ENCODE measurements around the gene PABPC1L. TPM values are rescaled to one million over a fixed set of nuclear protein-coding genes. Genes with fewer than 3 reads are reported as not detected.

PABPC1L gene
- total RNA-seq, 1 experiment from 2014 or later = 83.5 TPM

- Histone ChIP-seq H3K23me2 (ENCODE audit: insufficient read length, low read depth, low read length, poor library complexity, severe bottlenecking) (peaks cover 12% of the 10 kb centered on the region), H3K4me1 (ENCODE audit: insufficient read depth, low read length) (peaks cover 8% of the 10 kb centered on the region; the same call in 1 of the 2 replicates), H2BK12ac (ENCODE audit: insufficient read length, low read depth, low read length) (no peak overlapping the region), H2BK5ac (ENCODE audit: insufficient read length, low read length) (no peak overlapping the region), H4K91ac (ENCODE audit: insufficient read length, low read depth, low read length) (no peak overlapping the region), H2BK120ac (ENCODE audit: low read depth, low read length, poor library complexity, severe bottlenecking) (no peak overlapping the region), H2AFZ (ENCODE audit: low read length) (no peak overlapping the region), H2BK15ac (ENCODE audit: low read depth, low read length) (no peak overlapping the region), H2BK20ac (ENCODE audit: low read depth, low read length, poor library complexity, severe bottlenecking) (no peak overlapping the region), H3K79me1 (ENCODE audit: insufficient read depth, low read depth, low read length, poor library complexity, severe bottlenecking) (no peaks in the 10 kb centered on the region), H4K5ac (ENCODE audit: insufficient read length, low read depth, low read length) (no peak overlapping the region), H3K4me2 (ENCODE audit: insufficient read depth, insufficient read length, low read length) (no peak overlapping the region), H3K9me3 (ENCODE audit: control insufficient read depth, low read depth, low read length) (no peaks in the 10 kb centered on the region), H4K8ac (replicated peaks; ENCODE audit: insufficient read length, low read depth, low read length) (no peak overlapping the region), H3K23ac (ENCODE audit: insufficient read length, low read depth, low read length) (no peak overlapping the region), H3T11ph (ENCODE audit: low read length) (no peak overlapping the region), H3K4ac (ENCODE audit: low read depth, low read length) (no peak overlapping the region), H3K56ac (ENCODE audit: insufficient read length, low read depth, low read length) (no peak overlapping the region), H4K20me1 (ENCODE audit: control insufficient read depth, insufficient read depth, insufficient read length) (no peaks in the 10 kb centered on the region), H3K27ac (ENCODE audit: insufficient read length, low read depth, low read length) (no peak overlapping the region), H3K27me3 (ENCODE audit: insufficient read depth, low read length) (no peaks in the 10 kb centered on the region), H3K9ac (ENCODE audit: extremely low read depth, insufficient read length, low read length) (no peak overlapping the region), H2AK5ac (ENCODE audit: insufficient read length, low read length) (no peak overlapping the region), H3K14ac (ENCODE audit: insufficient read depth, low read length) (no peak overlapping the region), H3K79me2 (ENCODE audit: insufficient read depth, low read length) (no peaks in the 10 kb centered on the region), H3K18ac (ENCODE audit: insufficient read length, low read depth, low read length) (no peak overlapping the region)
- Mint-ChIP-seq H3K36me3 (ENCODE audit: insufficient read depth in 1 of 3, low read depth in 3 of 3) (peaks cover 27 to 63% (median 51%) of the 10 kb centered on the region in 3 experiments; a peak in 6 of 7 replicates), H3K9me3 (no peaks in the 10 kb centered on the region), H3K4me1 (peaks cover 31 to 36% of the 10 kb centered on the region in 2 experiments), H3K4me3 (peak overlapping the region in 1 of 2 experiments; percentile 43; a peak in 1 of 5 replicates), H3K27me3 (ENCODE audit: low read depth) (no peaks in the 10 kb centered on the region), H3K27ac (no peak overlapping the region)
- TF ChIP-seq, protein P1, sequence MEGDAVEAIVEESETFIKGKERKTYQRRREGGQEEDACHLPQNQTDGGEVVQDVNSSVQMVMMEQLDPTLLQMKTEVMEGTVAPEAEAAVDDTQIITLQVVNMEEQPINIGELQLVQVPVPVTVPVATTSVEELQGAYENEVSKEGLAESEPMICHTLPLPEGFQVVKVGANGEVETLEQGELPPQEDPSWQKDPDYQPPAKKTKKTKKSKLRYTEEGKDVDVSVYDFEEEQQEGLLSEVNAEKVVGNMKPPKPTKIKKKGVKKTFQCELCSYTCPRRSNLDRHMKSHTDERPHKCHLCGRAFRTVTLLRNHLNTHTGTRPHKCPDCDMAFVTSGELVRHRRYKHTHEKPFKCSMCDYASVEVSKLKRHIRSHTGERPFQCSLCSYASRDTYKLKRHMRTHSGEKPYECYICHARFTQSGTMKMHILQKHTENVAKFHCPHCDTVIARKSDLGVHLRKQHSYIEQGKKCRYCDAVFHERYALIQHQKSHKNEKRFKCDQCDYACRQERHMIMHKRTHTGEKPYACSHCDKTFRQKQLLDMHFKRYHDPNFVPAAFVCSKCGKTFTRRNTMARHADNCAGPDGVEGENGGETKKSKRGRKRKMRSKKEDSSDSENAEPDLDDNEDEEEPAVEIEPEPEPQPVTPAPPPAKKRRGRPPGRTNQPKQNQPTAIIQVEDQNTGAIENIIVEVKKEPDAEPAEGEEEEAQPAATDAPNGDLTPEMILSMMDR (conservative IDR thresholded peaks at IDR 0.05) = no peak
- DNase-seq = no peak
- no CpG with 5 or more reads among the region's 2 CpGs for WGBS (ENCODE audit: extremely low coverage, insufficient read length, low lambda C conversion rate)
These were observed 2.3 kb downstream of the PABPC1L start for GRCh38 chr20:44912189-44912588.
